Thymus (tissue), 11 donors: Measurements from ENCODE around the gene BEND6. TPM values are rescaled to one million over a fixed set of nuclear protein-coding genes. Genes with fewer than 3 reads are reported as not detected.

Experiments used
- DNase-seq, 9 donors: peaks; one replicate each; pipeline ENCODE4 v3.0.0-alpha.2; 2013; ENCODE audit warnings: low spot score in 9 of 9, low read depth in 6 of 9, missing footprints in 1 of 9
- H3K27ac ChIP-seq, 2 donors: one replicate each; pipeline ENCODE4 v1.5.1; 2013; ENCODE audit warnings: control low read depth in 1 of 2, low read depth in 1 of 2, low read length in 1 of 2, mild to moderate bottlenecking in 1 of 2, moderate library complexity in 1 of 2
- H3K27me3 ChIP-seq, 2 donors: one replicate each; pipeline ENCODE4 v1.5.1; 2013; ENCODE audit warnings: low read length in 1 of 2; ENCODE audit not compliant: control insufficient read depth in 2 of 2, insufficient read depth in 1 of 2
- H3K36me3 ChIP-seq, 2 donors: one replicate each; pipeline ENCODE4 v1.5.1; 2013; ENCODE audit warnings: low read length in 1 of 2, mild to moderate bottlenecking in 1 of 2, moderate library complexity in 1 of 2; ENCODE audit not compliant: control insufficient read depth in 2 of 2, insufficient read depth in 2 of 2
- H3K4me1 ChIP-seq, 2 donors: one replicate each; pipeline ENCODE4 v1.5.1; 2013; ENCODE audit warnings: low read length in 2 of 2; ENCODE audit not compliant: control insufficient read depth in 2 of 2, insufficient read depth in 2 of 2
- H3K4me3 ChIP-seq, 2 donors: one replicate each; pipeline ENCODE4 v1.5.1; 2013; ENCODE audit warnings: low read length in 2 of 2, control low read depth in 1 of 2, mild to moderate bottlenecking in 1 of 2
- H3K9me3 ChIP-seq, 2 donors: one replicate each; pipeline ENCODE4 v1.5.1; 2013; ENCODE audit warnings: low read length in 1 of 2, mild to moderate bottlenecking in 1 of 2; ENCODE audit not compliant: control insufficient read depth in 2 of 2, insufficient read depth in 1 of 2
- WGBS: extraction: QIAGEN DNeasy Blood & Tissue Kit; methylation state at CpG from one replicate; pipeline ENCODE4 v1.1.7; 2013; 5-methylcytosine and 5-hydroxymethylcytosine counted together
- polyA plus RNA-seq: library from polyadenylated mRNA; stranded (reverse); fragments of 200-250 nt; gene quantifications from one replicate; pipeline ENCODE4 v1.2.3, GENCODE V29; 2013
- total RNA-seq: library from RNA; stranded (reverse); fragments of 120-200 nt; gene quantifications from one replicate; pipeline ENCODE4 v1.2.4, GENCODE V29; 2013
- donor health status: healthy.

The BEND6 gene
- total and polyA plus RNA-seq, 2 donors = 0.98 to 1.1 TPM

GRCh38 chr6:56915832-56916231, 39.1 kb upstream of the BEND6 start:
- 95% methylated on average over 4 of the region's 4 CpGs for WGBS
- H3K4me1 ChIP-seq = peaks cover 0 to 2% of the 10 kb centered on the region in 2 donors
- no peak for DNase-seq
- H3K27me3 ChIP-seq = no peaks in the 10 kb centered on the region
- H3K27ac ChIP-seq = no peak overlapping the region
- no peaks in the 10 kb centered on the region for H3K36me3 ChIP-seq
- no peak overlapping the region for H3K4me3 ChIP-seq
- no peaks in the 10 kb centered on the region for H3K9me3 ChIP-seq

GRCh38 chr6:56916849-56917551, 37.9 kb upstream of the BEND6 start:
- H3K36me3 ChIP-seq = no peaks in the 10 kb centered on the region
- H3K9me3 ChIP-seq = no peaks in the 10 kb centered on the region
- DNase-seq = no peak
- no peak overlapping the region for H3K27ac ChIP-seq
- H3K4me1 ChIP-seq = peaks cover 0 to 2% of the 10 kb centered on the region in 2 donors
- WGBS = 88% methylated on average over 2 of the region's 2 CpGs
- H3K27me3 ChIP-seq = no peaks in the 10 kb centered on the region
- H3K4me3 ChIP-seq = no peak overlapping the region

- Histone ChIP-seq H3K4me1 (no peaks in the 10 kb centered on the region), H3K36me3 (no peaks in the 10 kb centered on the region), H3K9me3 (no peaks in the 10 kb centered on the region), H3K4me3 (no peak overlapping the region), H3K27me3 (no peaks in the 10 kb centered on the region), H3K27ac (no peak overlapping the region)
- no peak for DNase-seq
Observed at GRCh38 chr6:56922645-56923044, 32.3 kb upstream of the BEND6 start.

- no peak for DNase-seq
- Histone ChIP-seq H3K36me3 (no peaks in the 10 kb centered on the region), H3K9me3 (no peaks in the 10 kb centered on the region), H3K4me3 (no peak overlapping the region), H3K27ac (no peak overlapping the region), H3K4me1 (no peaks in the 10 kb centered on the region), H3K27me3 (no peaks in the 10 kb centered on the region)
- 92% methylated on average over 1 of the region's 1 CpG for WGBS
Observed at GRCh38 chr6:56923565-56923964, 31.3 kb upstream of the BEND6 start.

GRCh38 chr6:56927538-56928453, 27.1 kb upstream of the BEND6 start:
- Histone ChIP-seq H3K36me3 (no peaks in the 10 kb centered on the region), H3K27me3 (no peaks in the 10 kb centered on the region), H3K27ac (no peak overlapping the region), H3K9me3 (no peaks in the 10 kb centered on the region), H3K4me1 (no peaks in the 10 kb centered on the region), H3K4me3 (no peak overlapping the region)
- 48% methylated on average over 4 of the region's 4 CpGs for WGBS
- no peak for DNase-seq

- WGBS = 94% methylated on average over 2 of the region's 2 CpGs
- H3K4me1 ChIP-seq = no peaks in the 10 kb centered on the region
- no peak for DNase-seq
Observed at GRCh38 chr6:56930846-56931245, 24.1 kb upstream of the BEND6 start.

GRCh38 chr6:56932910-56933477, 21.9 kb upstream of the BEND6 start:
- Histone ChIP-seq H3K4me3 (no peak overlapping the region), H3K27ac (no peak overlapping the region), H3K9me3 (no peaks in the 10 kb centered on the region), H3K36me3 (no peaks in the 10 kb centered on the region), H3K4me1 (no peaks in the 10 kb centered on the region), H3K27me3 (no peaks in the 10 kb centered on the region)
- WGBS = 13% methylated on average over 2 of the region's 2 CpGs
- no peak for DNase-seq

More at GRCh38 chr6:56930846-56931245, 24.1 kb upstream of the BEND6 start:
- Histone ChIP-seq H3K27me3 (no peaks in the 10 kb centered on the region), H3K4me3 (no peak overlapping the region), H3K36me3 (no peaks in the 10 kb centered on the region), H3K9me3 (no peaks in the 10 kb centered on the region), H3K27ac (no peak overlapping the region)

GRCh38 chr6:56933650-56934049, 21.3 kb upstream of the BEND6 start:
- 57% methylated on average over 1 of the region's 1 CpG for WGBS
- H3K27ac ChIP-seq = no peak overlapping the region
- H3K4me3 ChIP-seq = no peak overlapping the region
- H3K36me3 ChIP-seq = no peaks in the 10 kb centered on the region
- no peaks in the 10 kb centered on the region for H3K27me3 ChIP-seq
- H3K9me3 ChIP-seq = no peaks in the 10 kb centered on the region
- no peaks in the 10 kb centered on the region for H3K4me1 ChIP-seq
- DNase-seq = no peak

GRCh38 chr6:56934876-56935275, 20.0 kb upstream of the BEND6 start:
- Histone ChIP-seq H3K9me3 (no peaks in the 10 kb centered on the region), H3K27me3 (no peaks in the 10 kb centered on the region), H3K4me1 (no peaks in the 10 kb centered on the region), H3K36me3 (no peaks in the 10 kb centered on the region), H3K4me3 (no peak overlapping the region), H3K27ac (no peak overlapping the region)
- 97% methylated on average over 4 of the region's 4 CpGs for WGBS
- no peak for DNase-seq
